ENCODE results near the gene AKAP5. TPM values are rescaled to one million over a fixed set of nuclear protein-coding genes. Genes with fewer than 3 reads are reported as not detected.

AKAP5 gene
- total and polyA plus RNA-seq, 2 of the 13 experiments (the other 11 are each of a cell fraction or from before 2014, with no cell fraction given), result 0.18 to 1.5 TPM

GRCh38 chr14:64504310-64504896, 39.1 kb downstream of the AKAP5 start, which contains the start of gene ZBTB1 (continued):
- TF ChIP-seq ZBTB26 (CRISPR knock-in tag; IDR thresholded peaks at IDR 0.05; ENCODE audit: borderline replicate concordance) (no peak; the same call in 1 of the 2 replicates), ETV5 (CRISPR knock-in tag; IDR thresholded peaks at IDR 0.05; ENCODE audit: borderline replicate concordance) (peak; percentile 26; the same call in 1 of the 2 replicates), KLF15 (CRISPR knock-in tag; IDR thresholded peaks at IDR 0.05; ENCODE audit: borderline replicate concordance) (0 out of 2 replicates have a peak, but pooled peaks have one; percentile 24), MAX (IDR thresholded peaks at IDR 0.05) (peak; percentile 9; the same call in 1 of the 2 replicates), LCORL (IDR thresholded peaks at IDR 0.05) (no peak), LCORL (CRISPR knock-in tag; IDR thresholded peaks at IDR 0.05) (peak; percentile 50; the same call in 1 of the 2 replicates), HDAC1 (CRISPR knock-in tag; IDR thresholded peaks at IDR 0.05) (0 out of 2 replicates have a peak, but pooled peaks have one; percentile 22), HOXA3 (CRISPR knock-in tag; IDR thresholded peaks at IDR 0.05) (0 out of 2 replicates have a peak, but pooled peaks have one; percentile 9), KDM2A (CRISPR knock-in tag; IDR thresholded peaks at IDR 0.05; ENCODE audit: borderline replicate concordance, low read depth) (peak; percentile 64), ZNF543 (CRISPR knock-in tag; IDR thresholded peaks at IDR 0.05) (no peak), ZFX (CRISPR knock-in tag; IDR thresholded peaks at IDR 0.05; ENCODE audit: low read depth) (peak; percentile 72), ATF2 (CRISPR knock-in tag; IDR thresholded peaks at IDR 0.05) (no peak), TAF15 (IDR thresholded peaks at IDR 0.05; ENCODE audit: low read depth, low read length, poor library complexity, severe bottlenecking) (peak; percentile 26), YY1 (IDR thresholded peaks at IDR 0.05; ENCODE audit: insufficient read depth, insufficient replicate concordance, low read depth, low read length) (peak; percentile 32), ZNF615 (CRISPR knock-in tag; IDR thresholded peaks at IDR 0.05; ENCODE audit: borderline replicate concordance) (0 out of 2 replicates have a peak, but pooled peaks have one; percentile 7), REL (CRISPR knock-in tag; conservative IDR thresholded peaks at IDR 0.05) (peak; percentile 56; the same call in 1 of the 2 replicates), HMGXB4 (CRISPR knock-in tag; IDR thresholded peaks at IDR 0.05; ENCODE audit: borderline replicate concordance in 1 of 2, low read depth in 1 of 2) (peak; percentile 38 to 49; a peak in 2 of 4 replicates), ZNF616 (CRISPR knock-in tag; IDR thresholded peaks at IDR 0.05; ENCODE audit: low read depth) (peak; percentile 60; the same call in 1 of the 2 replicates), KDM6A (CRISPR knock-in tag; IDR thresholded peaks at IDR 0.05; ENCODE audit: low read depth) (no peak), ZNF451 (CRISPR knock-in tag; IDR thresholded peaks at IDR 0.05) (0 out of 2 replicates have a peak, but pooled peaks have one; percentile 31), YEATS4 (CRISPR knock-in tag; IDR thresholded peaks at IDR 0.05; ENCODE audit: borderline replicate concordance) (no peak; the same call in 1 of the 2 replicates), ZNF18 (CRISPR knock-in tag; IDR thresholded peaks at IDR 0.05; ENCODE audit: insufficient replicate concordance) (peak; percentile 74), ZNF225 (CRISPR knock-in tag; IDR thresholded peaks at IDR 0.05) (peak; percentile 28; the same call in 1 of the 2 replicates)

Measured in HepG2 (cell line).